HG02970 (cell line): ENCODE data around the gene HOXC9.

ENCODE experiments used
- ATAC-seq: cut with Tn5 transposase; IDR thresholded peaks from one replicate; pipeline ENCODE4 v1.9.1; 2021; ENCODE audit warnings: mild to moderate bottlenecking, moderate library complexity, moderate number of reproducible peaks; ENCODE audit not compliant: unreplicated experiment, low FRiP score

Gene HOXC9

GRCh38 chr12:53963005-53963404 is 37.0 kb upstream of the HOXC9 start:
- no peak for ATAC-seq

GRCh38 chr12:53963434-53964314 is 36.3 kb upstream of the HOXC9 start:
- ATAC-seq = no peak

- ATAC-seq = no peak
Observed at GRCh38 chr12:53964315-53964713, 35.6 kb upstream of the HOXC9 start.

- ATAC-seq = no peak
Observed at GRCh38 chr12:53965281-53966084, 34.5 kb upstream of the HOXC9 start.

- no peak for ATAC-seq
Observed at GRCh38 chr12:53966085-53966384, 33.9 kb upstream of the HOXC9 start.

GRCh38 chr12:53966385-53967133 is 33.4 kb upstream of the HOXC9 start:
- ATAC-seq = no peak

- no peak for ATAC-seq
Observed at GRCh38 chr12:53967421-53967925, 32.5 kb upstream of the HOXC9 start.

- no peak for ATAC-seq
Observed at GRCh38 chr12:53968214-53969127, 31.5 kb upstream of the HOXC9 start.

GRCh38 chr12:53969588-53970259 is 30.2 kb upstream of the HOXC9 start:
- ATAC-seq = no peak

- no peak for ATAC-seq
Observed at GRCh38 chr12:53970451-53970850, 29.5 kb upstream of the HOXC9 start.

GRCh38 chr12:53971129-53971528 is 28.8 kb upstream of the HOXC9 start:
- ATAC-seq = no peak

- no peak for ATAC-seq
Observed at GRCh38 chr12:53971686-53972085, 28.3 kb upstream of the HOXC9 start.

- ATAC-seq = no peak
Observed at GRCh38 chr12:53972152-53972702, 27.7 kb upstream of the HOXC9 start.

- no peak for ATAC-seq
Observed at GRCh38 chr12:53972722-53973235, 27.2 kb upstream of the HOXC9 start, which contains the start of gene HOXC11. Gene HOXC11 (plus strand): TSS chr12:53973126. CDS start chr12:53973242, 116 bp downstream.

GRCh38 chr12:53973236-53974042 is 26.5 kb upstream of the HOXC9 start:
- ATAC-seq = no peak

- ATAC-seq = no peak
Observed at GRCh38 chr12:53974084-53975063, 25.6 kb upstream of the HOXC9 start, which contains the start of gene HOTAIR. Gene HOTAIR (minus strand): TSS chr12:53974954.

- ATAC-seq = no peak
Observed at GRCh38 chr12:53975064-53975471, 24.9 kb upstream of the HOXC9 start.
